A673 (cell line): Measurements from ENCODE around the gene NRXN3.

Experiments used
- CTCF ChIP-seq: fragments of 300-800, 200-600 bp; sonication (generic); conservative IDR thresholded peaks from 2 replicates; pipeline ENCODE4 v1.5.1; 2017; ENCODE audit warnings: low read depth, mild to moderate bottlenecking, antibody characterized with exemption, low read length, moderate library complexity, mixed read lengths
- EZH2 ChIP-seq: fragments of 200-600 bp; sonication (generic); IDR thresholded peaks from 2 replicates; pipeline ENCODE4 v1.6.1; 2017; ENCODE audit warnings: borderline replicate concordance, low read depth, mild to moderate bottlenecking, mixed read lengths, antibody characterized with exemption, low read length; ENCODE audit not compliant: poor library complexity, severe bottlenecking

- TF ChIP-seq CTCF (no peak), EZH2 (no peak)
Observed at GRCh38 chr14:78136695-78137094, 33.5 kb upstream of the NRXN3 start.
